HL-60 (cell line): ENCODE data around the gene PWP1.

ENCODE experiments used
- GABPA ChIP-seq: IDR thresholded peaks from 2 replicates; pipeline ENCODE4 v1.6.1; 2012; ENCODE audit warnings: low read depth
- POLR2AphosphoS5 ChIP-seq: IDR thresholded peaks from 2 replicates; pipeline ENCODE4 v1.6.1; 2012; ENCODE audit warnings: low read depth
- TF ChIP-seq, protein P1 (sequence below): IDR thresholded peaks from one replicate; pipeline ENCODE4 v1.5.1; 2011; ENCODE audit warnings: low read length, control low read depth, inconsistent platforms; ENCODE audit not compliant: insufficient read depth
- TF ChIP-seq, protein P2 (sequence below): IDR thresholded peaks from 2 replicates; pipeline ENCODE4 v1.6.1; 2012; ENCODE audit warnings: low read depth; ENCODE audit not compliant: insufficient replicate concordance

DNA sequence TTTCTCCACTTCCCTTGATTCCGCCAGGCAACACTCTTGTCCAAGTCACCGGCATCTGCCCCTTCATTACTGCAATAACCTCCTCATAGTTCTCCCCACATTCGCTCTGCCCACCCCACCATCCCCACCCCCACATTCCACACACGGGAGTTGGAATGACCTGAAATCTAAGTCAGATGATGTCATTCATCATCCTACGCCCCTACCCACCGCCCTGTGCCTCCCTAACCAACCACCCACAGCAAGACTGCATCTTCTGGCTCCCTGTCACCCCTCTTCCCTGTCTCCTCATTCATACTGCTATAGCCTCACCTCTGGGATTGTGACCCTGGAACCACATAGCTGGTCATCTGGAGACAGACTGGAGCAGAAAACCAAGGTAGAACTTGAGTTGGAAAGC lies 7.9 kb upstream of the PWP1 start:
- TF ChIP-seq, protein P1, sequence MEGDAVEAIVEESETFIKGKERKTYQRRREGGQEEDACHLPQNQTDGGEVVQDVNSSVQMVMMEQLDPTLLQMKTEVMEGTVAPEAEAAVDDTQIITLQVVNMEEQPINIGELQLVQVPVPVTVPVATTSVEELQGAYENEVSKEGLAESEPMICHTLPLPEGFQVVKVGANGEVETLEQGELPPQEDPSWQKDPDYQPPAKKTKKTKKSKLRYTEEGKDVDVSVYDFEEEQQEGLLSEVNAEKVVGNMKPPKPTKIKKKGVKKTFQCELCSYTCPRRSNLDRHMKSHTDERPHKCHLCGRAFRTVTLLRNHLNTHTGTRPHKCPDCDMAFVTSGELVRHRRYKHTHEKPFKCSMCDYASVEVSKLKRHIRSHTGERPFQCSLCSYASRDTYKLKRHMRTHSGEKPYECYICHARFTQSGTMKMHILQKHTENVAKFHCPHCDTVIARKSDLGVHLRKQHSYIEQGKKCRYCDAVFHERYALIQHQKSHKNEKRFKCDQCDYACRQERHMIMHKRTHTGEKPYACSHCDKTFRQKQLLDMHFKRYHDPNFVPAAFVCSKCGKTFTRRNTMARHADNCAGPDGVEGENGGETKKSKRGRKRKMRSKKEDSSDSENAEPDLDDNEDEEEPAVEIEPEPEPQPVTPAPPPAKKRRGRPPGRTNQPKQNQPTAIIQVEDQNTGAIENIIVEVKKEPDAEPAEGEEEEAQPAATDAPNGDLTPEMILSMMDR: no peak
- TF ChIP-seq POLR2AphosphoS5: no peak
- TF ChIP-seq, protein P2, sequence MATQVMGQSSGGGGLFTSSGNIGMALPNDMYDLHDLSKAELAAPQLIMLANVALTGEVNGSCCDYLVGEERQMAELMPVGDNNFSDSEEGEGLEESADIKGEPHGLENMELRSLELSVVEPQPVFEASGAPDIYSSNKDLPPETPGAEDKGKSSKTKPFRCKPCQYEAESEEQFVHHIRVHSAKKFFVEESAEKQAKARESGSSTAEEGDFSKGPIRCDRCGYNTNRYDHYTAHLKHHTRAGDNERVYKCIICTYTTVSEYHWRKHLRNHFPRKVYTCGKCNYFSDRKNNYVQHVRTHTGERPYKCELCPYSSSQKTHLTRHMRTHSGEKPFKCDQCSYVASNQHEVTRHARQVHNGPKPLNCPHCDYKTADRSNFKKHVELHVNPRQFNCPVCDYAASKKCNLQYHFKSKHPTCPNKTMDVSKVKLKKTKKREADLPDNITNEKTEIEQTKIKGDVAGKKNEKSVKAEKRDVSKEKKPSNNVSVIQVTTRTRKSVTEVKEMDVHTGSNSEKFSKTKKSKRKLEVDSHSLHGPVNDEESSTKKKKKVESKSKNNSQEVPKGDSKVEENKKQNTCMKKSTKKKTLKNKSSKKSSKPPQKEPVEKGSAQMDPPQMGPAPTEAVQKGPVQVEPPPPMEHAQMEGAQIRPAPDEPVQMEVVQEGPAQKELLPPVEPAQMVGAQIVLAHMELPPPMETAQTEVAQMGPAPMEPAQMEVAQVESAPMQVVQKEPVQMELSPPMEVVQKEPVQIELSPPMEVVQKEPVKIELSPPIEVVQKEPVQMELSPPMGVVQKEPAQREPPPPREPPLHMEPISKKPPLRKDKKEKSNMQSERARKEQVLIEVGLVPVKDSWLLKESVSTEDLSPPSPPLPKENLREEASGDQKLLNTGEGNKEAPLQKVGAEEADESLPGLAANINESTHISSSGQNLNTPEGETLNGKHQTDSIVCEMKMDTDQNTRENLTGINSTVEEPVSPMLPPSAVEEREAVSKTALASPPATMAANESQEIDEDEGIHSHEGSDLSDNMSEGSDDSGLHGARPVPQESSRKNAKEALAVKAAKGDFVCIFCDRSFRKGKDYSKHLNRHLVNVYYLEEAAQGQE: no peak
- TF ChIP-seq GABPA: no peak
